NCI-H510A treated with DMSO at 0.1 percent for 48 hours (cell line): ENCODE measurements around the gene C1QTNF9.
"Not testable (repeated sequence)": the region's sequence is repeated elsewhere in the genome, so short reads cannot be mapped to it uniquely, and the experiment has no call there.

Experiments used
- DNase-seq: peaks from one replicate; lab custom pipeline; 2025; lab: John Stamatoyannopoulos, UW

Gene C1QTNF9

DNA sequence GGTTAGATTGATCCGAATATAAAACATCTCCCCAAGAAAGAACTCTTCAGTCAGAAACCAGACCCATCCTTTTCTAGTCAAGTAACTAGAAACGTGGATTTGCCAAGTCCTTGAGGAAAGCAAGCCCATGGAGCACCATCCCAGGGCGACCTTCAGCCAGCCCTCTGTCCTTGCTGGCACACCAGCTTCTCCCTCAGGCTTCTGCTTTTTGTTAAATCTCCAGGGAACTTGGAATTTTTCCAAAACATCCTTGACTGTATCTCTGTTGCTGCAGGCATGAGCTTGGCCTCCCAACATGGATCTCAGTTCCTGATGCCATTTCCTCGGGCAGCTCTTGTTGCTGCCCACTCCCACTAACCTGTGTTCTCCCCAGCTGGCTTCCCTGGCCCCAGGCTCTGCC is 27.1 kb upstream of the C1QTNF9 start:
- DNase-seq, result no peak

DNA sequence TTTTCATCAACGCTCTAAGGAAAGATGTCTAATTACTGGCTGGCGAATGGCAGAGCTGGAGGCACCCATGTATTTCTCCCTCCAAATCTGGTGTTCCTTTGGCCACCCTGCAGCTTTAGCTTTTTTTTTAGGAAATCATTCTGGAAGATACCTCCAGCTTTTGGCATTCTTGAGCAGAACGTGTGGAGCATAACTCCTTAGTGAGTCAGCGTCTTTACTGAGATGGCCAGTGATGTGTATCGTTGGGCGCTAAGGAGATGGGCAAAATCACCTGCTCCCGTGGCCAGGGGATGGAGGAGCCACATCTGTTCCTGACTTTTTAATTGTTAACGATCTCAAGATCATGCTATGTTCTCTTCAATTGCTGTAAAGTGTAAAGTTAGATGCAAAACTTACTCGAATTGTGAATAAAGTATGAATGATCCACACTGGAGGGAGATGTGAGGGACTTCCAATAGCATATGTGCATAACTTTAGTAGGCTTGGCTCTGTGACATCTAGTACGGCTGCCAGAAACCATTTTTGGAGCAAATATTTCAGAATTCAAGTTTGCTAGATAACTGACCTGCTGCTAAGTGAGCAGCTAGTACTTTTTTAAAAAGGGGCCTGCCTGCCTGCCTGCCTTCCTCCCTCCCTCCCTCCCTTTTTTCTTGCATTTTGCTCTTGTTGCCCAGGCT is 24.4 kb upstream of the C1QTNF9 start:
- DNase-seq, result no peak

DNA sequence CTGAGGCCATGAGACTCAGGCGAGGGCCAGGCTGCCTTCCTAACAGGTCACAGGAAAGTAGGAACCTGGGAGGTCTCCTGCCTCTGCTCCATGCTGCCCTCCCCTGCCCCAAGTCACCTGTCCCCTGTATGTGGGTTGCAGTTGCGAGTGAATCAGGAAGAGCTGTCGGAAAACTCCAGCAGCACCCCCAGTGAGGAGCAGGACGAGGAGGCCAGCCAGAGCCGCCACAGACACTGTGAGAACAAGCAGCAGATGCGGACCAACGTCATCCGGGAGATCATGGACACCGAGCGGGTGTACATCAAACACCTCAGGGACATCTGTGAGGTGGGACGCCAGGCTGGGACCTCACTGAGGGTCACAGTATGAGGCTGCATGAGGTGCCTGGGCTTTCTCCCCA is 22.8 kb upstream of the C1QTNF9 start:
- DNase-seq, result no peak

DNA sequence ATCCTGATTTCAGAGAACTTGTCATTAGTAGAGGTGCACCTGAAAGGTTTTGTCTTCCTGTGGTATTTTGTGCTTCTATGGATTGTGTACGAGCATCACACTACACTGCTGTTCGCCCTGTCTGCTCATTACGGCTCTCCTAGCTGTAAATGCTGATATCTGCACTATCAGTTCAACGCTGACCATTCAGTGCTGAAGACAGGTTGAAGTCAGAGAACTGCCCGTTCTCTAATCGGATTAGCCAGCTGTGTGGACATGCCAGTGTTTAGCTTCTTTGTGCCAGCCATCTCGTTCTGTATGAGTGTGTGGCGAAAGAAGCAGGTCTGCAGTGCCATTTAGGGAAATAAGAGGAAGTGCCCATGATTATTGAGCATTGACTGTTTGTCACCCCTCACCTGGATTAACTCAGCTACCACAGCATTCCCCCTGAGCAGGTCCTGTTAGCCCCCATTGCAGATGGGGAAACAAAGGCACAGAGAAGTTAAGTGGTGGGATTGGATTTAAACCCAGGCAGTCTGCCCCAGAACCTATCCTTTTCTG is 21.6 kb upstream of the C1QTNF9 start:
- DNase-seq, result no peak

DNA sequence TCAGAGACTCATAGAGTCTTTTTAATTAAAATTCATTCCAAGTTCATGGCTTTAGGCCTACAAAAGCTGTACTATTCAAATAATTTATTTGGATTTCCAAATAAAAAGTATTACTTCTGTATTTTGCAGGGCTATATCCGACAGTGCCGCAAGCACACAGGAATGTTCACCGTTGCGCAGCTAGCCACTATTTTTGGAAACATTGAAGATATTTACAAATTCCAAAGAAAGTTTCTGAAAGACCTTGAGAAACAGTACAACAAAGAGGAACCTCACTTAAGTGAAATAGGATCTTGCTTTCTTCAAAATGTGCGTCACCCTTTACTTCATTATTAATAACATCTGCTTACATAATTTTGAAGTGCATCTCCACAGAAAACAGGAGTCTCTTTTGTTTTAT is 20.5 kb upstream of the C1QTNF9 start:
- no peak for DNase-seq

DNA sequence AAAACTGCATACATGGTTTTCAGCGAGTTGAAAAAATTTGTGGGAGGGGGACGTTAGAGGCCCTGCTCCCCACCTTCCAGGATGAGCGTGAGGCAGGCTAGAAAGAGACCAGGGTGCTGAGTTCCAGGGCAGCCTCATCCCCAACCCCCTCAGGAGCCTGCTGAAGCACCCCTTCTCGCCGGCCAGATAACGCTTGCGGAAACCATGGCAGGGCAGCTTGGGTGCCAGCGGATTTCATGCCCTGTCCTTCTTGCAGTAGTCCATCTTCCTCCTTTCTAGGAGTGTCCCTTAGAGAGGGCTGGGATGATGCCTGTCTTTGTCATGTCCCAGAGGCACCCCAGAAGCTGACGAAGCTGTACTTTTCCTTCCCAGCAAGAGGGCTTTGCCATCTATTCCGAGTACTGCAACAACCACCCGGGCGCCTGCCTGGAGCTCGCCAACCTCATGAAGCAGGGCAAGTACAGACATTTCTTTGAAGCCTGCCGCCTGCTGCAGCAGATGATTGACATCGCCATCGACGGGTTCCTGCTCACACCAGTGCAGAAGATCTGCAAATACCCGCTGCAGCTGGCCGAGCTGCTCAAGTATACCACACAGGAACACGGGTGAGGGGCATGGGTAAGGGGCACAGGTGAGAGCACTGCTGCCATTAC is 19.0 kb upstream of the C1QTNF9 start:
- DNase-seq, result no peak

DNA sequence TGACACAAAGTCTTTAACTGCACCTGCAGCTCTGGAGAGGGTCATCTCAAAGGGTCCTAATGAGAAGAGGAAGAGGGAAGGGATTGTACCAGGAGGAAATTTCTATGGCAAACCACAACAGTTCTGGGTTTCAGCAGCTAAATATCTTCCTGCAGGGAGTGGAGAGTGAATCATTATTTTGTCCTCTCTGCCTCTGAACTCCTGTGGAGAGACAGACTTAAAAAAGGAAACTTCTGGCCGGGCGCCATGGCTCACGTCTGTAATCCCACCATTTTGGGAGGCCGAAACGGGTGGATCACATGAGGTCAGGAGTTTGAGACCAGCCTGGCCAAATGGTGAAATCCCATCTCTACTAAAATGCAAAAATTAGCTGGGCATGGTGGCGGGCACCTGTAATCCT is 16.9 kb upstream of the C1QTNF9 start:
- no peak for DNase-seq

DNA sequence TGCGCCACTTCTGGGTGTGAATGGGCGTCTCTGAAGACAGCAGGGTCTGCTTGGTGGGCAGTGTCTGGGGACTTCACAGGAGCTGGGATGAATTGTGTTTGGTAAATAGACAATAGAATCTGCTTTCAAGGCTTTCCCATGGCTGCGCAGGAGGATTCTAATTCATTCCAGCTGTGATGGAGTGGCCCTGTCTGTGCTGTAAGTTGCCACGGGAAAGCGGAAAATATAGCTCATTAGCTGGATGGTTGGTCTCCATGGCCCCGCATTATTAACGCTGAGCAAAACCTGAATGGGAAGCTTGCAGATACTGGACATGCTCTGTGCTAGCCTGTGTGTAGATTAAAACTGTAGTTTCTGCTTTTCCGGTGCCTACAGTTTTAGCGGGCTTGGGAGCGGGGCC is 15.6 kb upstream of the C1QTNF9 start:
- DNase-seq, result no peak

DNA sequence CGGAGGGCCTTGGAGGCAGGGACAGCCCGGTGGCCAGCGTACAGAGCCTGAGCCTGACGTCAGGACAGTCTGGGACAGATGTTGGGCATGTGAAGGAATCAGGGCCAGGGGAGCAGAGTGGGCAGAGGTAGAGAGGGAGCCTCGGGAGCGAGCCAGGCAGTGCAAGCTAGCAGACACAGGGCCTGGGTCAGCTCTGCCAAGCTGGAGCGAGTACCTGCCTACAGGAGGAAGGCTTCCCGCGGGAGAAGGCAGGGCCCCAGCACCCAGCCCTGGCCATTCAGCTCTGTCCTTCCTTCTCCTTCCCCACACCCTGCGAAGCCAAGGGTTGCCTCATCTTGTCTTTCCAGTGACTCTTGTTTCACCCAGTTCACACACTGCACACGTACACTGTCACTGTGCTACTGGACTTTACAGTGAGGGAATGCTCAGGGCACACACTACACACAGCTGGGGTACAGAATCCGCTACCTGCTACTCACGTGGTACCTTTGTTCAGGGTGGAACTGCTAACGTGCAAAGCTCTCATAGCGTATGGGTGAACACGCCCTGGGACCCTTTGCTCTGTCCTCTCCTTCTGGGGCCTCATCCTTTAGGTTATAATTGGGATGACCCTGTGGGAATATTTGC is 9.8 kb upstream of the C1QTNF9 start:
- DNase-seq, result no peak

DNA sequence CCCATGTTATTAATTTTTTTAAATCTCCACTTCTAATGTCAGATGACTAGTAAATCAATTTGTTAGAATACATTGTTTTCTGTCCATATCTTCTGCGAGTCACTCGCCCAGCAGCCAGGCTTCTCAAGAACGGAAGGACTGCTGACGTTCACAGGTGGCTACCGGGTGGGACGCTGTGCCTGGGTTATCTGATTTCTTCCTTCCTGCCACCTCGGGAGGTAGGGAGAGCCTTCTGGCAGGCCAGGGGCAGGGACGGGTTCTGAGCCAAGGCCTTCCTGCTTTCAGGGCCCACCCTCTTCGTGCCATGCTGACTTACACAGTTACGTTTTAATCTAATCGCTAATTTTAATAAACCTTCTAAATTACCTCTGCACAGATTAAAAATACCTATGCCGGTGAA is 7.9 kb upstream of the C1QTNF9 start:
- no peak for DNase-seq

DNA sequence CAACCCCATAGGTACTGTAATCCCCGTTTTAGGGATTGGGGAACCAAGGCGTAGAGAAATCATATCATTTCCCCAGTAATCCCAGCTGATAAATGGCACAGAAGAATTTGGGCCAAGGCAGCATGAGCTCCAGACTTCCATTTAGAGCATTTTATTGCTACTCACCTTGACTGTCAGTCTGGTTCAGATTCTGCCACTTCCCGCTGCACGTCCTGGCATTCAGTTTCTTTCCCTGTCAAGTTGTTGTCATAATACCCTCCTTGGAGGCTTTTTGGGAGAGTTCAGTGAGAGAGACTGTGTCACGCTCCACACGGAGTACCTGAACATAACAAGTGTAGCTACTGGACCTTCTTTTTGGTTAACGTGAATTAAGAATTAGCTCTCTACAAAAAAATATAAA is 7.5 kb upstream of the C1QTNF9 start:
- DNase-seq, result no peak

DNA sequence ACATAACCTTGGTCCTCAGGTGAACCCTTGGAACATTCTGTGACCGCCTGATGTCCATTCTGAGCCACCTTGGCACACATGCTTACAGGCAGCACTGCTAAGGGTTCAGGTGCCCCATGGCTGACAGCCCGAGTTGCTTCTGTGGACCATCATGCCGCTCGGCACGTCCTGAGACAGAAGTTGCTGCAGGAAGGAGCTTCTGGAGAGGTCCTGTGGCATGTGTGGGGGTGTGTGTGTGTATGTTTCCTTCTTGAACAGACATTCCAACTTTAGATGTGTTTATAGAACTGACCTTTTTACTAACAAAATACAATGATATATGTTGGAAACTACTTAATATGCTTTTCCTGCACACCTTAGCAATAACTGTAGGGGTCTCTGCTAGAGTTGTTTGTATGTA is 4.8 kb upstream of the C1QTNF9 start:
- DNase-seq, result no peak

DNA sequence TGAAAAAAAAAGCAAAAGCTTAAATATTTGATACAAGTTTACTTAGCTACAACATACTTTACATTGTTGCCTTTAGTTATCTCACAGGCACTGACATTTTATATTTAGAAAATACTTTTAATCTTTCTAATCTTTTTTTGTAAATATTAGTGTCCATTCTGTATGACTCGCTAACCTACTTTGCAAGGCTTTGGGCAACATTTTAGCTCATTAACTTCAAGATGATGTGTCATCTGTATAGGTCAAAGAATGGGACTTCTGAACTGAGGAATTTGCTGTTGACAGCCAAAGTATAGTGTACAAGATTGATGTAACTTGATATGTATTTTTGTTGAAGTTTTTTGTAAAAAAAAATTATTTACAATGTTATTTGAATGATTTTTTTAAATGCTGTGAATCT is 2.7 kb upstream of the C1QTNF9 start:
- DNase-seq, result no peak

DNA sequence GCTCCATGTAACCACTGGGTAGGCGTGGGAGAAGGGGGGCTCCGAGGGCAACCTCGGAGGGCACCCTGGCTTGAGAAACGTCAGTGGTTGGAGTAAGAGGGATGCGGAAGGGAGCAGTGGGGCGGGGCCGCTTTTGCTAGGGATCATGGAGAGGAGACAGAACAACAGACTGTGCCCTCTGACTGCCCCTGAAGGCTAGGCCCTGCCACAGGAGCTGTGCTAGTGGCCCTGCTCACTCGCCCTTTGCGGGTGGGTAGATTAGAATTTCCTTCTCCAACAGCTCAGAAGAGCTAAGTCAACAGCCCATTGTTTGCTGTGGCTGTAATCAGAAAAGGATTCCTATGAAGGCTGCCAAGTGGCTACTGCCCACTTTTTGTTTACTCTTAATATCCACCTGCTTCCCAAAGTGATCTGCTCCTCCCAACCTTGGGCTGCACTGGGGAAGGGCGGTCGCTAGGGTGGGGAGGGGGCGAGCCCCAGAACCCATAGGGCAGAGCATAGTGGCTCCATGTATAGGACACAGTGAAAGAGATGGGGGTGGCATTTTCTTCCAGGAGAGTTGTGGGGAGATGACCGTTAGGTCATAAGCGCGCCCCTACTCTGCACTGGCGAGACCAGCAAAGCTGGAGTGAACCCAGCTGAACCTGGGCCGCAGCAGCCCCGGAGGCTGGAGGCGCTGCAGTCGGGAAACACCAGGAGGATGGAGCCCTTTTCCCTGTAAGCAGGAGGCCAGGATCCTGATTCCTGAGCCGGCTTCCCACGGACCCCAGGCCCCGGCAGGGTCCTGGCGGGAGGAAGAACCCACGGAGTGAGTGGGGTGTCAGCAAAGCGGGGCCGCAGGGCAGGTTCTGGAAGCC is 1.9 kb upstream of the C1QTNF9 start:
- peak; percentile 6 for DNase-seq

DNA sequence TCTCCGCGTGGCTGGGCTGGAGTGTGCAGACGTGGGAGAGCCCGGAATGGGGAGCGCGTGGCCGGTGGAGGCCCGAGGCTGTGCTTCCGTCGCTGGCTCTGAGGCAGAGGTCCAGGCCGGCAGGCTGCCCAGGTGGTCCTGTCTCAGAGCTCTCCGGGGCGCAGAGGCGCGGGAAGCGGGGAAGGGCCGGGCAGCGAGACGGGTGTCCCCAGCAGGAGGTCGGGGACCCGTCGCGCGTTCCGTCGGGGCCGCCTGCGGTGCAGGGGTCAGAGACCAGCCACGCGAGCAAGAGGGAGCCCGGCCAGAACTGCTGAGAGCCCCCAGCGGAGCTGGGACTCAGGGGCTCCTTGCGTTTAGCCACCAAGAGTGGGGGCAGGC is 1.3 kb upstream of the C1QTNF9 start:
- DNase-seq, result no peak

DNA sequence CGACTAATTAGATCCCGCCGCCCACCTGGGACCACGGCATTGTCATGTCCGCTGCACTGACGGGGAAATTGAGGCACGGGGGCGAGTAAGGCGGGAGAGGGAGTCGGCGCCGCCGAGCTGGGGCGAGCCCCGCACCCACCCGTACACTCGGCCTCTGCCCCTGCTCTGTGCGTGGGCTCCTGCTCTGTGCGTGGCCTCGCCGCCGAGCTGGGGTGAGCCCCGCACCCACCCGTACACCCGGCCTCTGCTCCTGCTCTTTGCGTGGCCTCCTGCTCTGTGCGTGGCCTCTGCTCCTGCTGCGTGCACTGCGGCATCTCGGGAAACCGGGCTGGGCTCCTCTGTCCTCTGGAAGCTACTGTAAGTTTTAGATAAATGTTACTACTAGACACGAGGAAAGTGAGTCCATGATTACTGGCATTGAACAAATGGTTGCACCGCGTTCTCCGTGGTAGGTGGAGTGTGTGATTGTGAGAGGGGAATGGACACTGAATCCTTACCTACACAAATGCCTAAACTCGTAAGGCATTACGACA is 826 bp upstream of the C1QTNF9 start:
- DNase-seq, result no peak

DNA sequence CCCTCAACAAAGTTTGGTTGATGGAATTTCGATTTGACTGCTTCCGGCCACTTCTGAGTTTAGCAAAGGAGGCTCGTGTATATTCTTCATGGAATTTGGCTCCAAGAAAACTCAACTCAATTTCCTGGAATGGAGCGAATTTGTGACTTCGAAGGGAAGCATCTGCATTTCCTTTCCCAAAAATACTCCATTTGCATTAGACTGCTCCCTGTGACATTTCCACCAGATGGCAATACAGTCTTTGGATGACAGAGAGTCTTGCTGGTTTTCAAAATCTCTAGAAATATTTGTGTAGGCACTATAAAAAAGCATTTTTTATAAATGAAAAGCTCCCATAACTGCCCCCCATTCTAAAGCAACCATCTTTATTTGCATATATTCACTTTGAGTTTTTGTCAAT is 4.1 kb downstream of the C1QTNF9 start:
- no peak for DNase-seq

DNA sequence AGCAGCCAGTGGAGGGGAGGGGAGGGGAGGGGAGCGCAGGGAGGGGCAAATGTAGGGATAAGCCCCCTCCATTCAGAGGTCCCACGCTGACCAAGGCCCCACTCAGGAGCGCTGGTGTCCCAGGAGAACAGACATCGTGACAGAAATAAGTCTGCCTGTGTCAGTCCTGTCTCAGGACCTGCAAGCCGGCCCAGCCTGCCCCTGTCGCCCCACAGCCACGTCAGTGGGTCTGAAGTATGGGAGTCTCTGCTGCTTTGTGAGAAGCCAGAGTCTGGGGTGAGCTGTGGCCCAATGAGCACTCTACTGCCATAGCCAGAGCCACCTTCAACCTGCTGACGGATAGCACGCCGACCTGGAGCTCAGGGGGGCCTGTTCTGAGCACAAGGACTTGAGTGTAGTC is 8.5 kb downstream of the C1QTNF9 start:
- DNase-seq, result not testable (repeated sequence)

DNA sequence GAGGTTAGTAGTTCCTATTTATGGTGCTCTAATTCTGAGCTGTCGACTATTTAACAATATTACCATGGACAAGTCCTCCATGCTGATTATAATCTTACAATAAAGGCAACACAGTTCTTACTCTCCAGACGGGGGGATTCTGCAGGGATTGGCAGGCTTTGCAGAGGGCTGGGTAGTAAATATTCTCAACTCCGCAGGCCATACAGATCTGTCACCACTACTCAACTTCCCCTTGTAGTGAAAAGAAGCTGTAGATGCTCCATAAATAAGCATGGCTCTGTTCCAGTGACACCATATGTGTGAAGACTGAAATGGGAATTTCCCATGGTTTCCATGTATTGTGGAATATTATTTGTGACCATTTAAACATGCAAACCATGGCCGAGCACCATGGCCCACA is 9.5 kb downstream of the C1QTNF9 start:
- not testable (repeated sequence) for DNase-seq

DNA sequence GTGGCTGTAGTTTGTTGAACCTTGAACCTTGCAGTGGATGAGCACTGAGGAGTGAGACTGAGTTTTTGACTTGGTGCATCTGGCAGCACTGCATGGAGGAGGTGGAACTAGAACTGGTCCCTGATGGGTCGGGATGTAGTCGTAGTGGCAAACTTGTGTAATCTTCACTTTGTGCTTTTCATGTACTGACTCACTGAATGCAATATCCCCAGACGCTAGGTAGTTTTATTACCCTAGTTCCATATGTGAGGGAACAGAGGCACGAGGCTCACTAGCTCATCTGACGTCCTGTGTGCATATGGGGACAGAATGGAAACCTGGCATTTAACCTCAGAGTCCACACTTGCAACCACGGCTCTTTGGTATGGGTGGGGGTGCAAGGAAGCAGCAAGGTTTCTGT is 10.3 kb downstream of the C1QTNF9 start:
- not testable (repeated sequence) for DNase-seq

DNA sequence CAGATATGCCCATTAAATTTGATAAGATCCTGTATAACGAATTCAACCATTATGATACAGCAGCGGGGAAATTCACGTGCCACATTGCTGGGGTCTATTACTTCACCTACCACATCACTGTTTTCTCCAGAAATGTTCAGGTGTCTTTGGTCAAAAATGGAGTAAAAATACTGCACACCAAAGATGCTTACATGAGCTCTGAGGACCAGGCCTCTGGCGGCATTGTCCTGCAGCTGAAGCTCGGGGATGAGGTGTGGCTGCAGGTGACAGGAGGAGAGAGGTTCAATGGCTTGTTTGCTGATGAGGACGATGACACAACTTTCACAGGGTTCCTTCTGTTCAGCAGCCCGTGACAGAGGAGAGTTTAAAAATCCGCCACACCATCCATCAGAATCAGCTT is 12.0 kb downstream of the C1QTNF9 start:
- not testable (repeated sequence) for DNase-seq

DNA sequence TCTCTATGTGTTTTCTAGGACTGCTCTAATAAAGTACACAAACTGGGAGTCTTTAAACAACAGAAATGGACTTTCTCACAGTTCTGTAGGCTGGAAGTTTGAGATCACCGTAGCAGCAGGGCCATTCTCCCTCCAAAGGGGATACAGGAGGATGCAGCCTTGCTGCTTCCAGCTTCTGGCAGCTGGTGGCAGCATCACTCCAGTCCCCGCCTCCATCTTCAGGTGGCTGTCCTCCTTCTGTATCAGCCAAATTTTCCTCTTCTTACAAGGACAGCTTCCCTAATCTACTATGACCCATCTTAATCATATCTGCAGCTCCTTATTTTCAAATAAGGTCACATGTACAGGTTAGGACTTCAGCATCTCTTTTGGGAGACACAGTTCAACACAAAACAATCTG is 13.1 kb downstream of the C1QTNF9 start:
- DNase-seq, result not testable (repeated sequence)
